Endothelial cell of umbilical vein (primary cell): ENCODE results near the gene KCNH5.

Experiments
- CTCF ChIP-seq, 2 donors: IDR thresholded peaks; 1 replicate in 1 of 2; 2 replicates in 1 of 2; pipeline ENCODE4 v1.5.1; 2011; ENCODE audit warnings: low read length in 2 of 2, mild to moderate bottlenecking in 2 of 2, moderate library complexity in 2 of 2, control low read depth in 1 of 2, inconsistent platforms in 1 of 2, low read depth in 1 of 2; ENCODE audit not compliant: insufficient read depth in 1 of 2; ENCODE audit errors: extremely low read depth in 1 of 2
- EZH2 ChIP-seq: IDR thresholded peaks from 2 replicates; pipeline ENCODE4 v1.6.1; 2012; ENCODE audit warnings: borderline replicate concordance, low read depth, mild to moderate bottlenecking, moderate library complexity, low read length, inconsistent platforms; ENCODE audit not compliant: severe bottlenecking
- GATA2 ChIP-seq: IDR thresholded peaks from 2 replicates; pipeline ENCODE4 v1.7.0; 2011; ENCODE audit warnings: low read depth, mild to moderate bottlenecking, moderate library complexity, mixed read lengths, low read length; ENCODE audit not compliant: insufficient read length, insufficient read depth
- POLR2A ChIP-seq: IDR thresholded peaks from 2 replicates; pipeline ENCODE4 v1.6.1; 2012; ENCODE audit warnings: low read depth, mild to moderate bottlenecking, control low read depth, low read length
- POLR2AphosphoS5 ChIP-seq: IDR thresholded peaks from 2 replicates; pipeline ENCODE4 v1.6.1; 2012; ENCODE audit warnings: low read depth, mild to moderate bottlenecking, control low read depth, low read length, moderate library complexity; ENCODE audit not compliant: insufficient read depth

GRCh38 chr14:62796431-62796830, 248.8 kb downstream of the KCNH5 start:
- TF ChIP-seq CTCF (IDR thresholded peaks at IDR 0.05; ENCODE audit: extremely low read depth in 1 of 2, insufficient read depth in 1 of 2, low read depth in 1 of 2, low read length in 2 of 2) (no peak), POLR2AphosphoS5 (no peak), GATA2 (no peak), POLR2A (no peak), EZH2 (no peak)
